GM19397 (cell line): Measurements from ENCODE around the gene TGFBRAP1.
"Not testable (repeated sequence)": the region's sequence is repeated elsewhere in the genome, so short reads cannot be mapped to it uniquely, and the experiment has no call there.

Source experiments
- ATAC-seq: cut with Tn5 transposase; IDR thresholded peaks from one replicate; pipeline ENCODE4 v1.9.1; 2021; ENCODE audit warnings: mild to moderate bottlenecking, moderate library complexity; ENCODE audit not compliant: unreplicated experiment

TGFBRAP1 gene

GRCh38 chr2:105361102-105361889 lies 31.8 kb upstream of the TGFBRAP1 start:
- no peak for ATAC-seq

GRCh38 chr2:105358593-105358992 lies 29.1 kb upstream of the TGFBRAP1 start:
- ATAC-seq: no peak

GRCh38 chr2:105357122-105357521 lies 27.6 kb upstream of the TGFBRAP1 start:
- no peak for ATAC-seq

GRCh38 chr2:105344704-105345345 lies 15.3 kb upstream of the TGFBRAP1 start:
- ATAC-seq: no peak

GRCh38 chr2:105339414-105339813 lies 9.9 kb upstream of the TGFBRAP1 start:
- no peak for ATAC-seq

- peak; percentile 5 for ATAC-seq
Observed at GRCh38 chr2:105338020-105338385, 8.5 kb upstream of the TGFBRAP1 start.

- ATAC-seq: peak; percentile 94
Observed at GRCh38 chr2:105337122-105338019, 7.8 kb upstream of the TGFBRAP1 start, which contains the start of gene C2orf49. C2orf49 (plus strand) TSS chr2:105337540; CDS start chr2:105337588, 48 bp downstream.

GRCh38 chr2:105336786-105337121 lies 7.2 kb upstream of the TGFBRAP1 start:
- ATAC-seq: no peak

GRCh38 chr2:105335469-105335868 lies 5.9 kb upstream of the TGFBRAP1 start:
- ATAC-seq: no peak

- ATAC-seq: no peak
Observed at GRCh38 chr2:105334211-105334610, 4.7 kb upstream of the TGFBRAP1 start.

GRCh38 chr2:105330681-105331375 lies 1.3 kb upstream of the TGFBRAP1 start:
- ATAC-seq: no peak

- ATAC-seq: no peak
Observed at GRCh38 chr2:105329197-105329554, 359 bp downstream of the TGFBRAP1 start.

- peak; percentile 25 for ATAC-seq
Observed at GRCh38 chr2:105328281-105329196, 996 bp downstream of the TGFBRAP1 start.

- no peak for ATAC-seq
Observed at GRCh38 chr2:105327690-105328089, 1.8 kb downstream of the TGFBRAP1 start.

- not testable (repeated sequence) for ATAC-seq
Observed at GRCh38 chr2:105327271-105327670, 2.3 kb downstream of the TGFBRAP1 start.

GRCh38 chr2:105325389-105325963 lies 4.1 kb downstream of the TGFBRAP1 start:
- ATAC-seq: no peak

- ATAC-seq: no peak
Observed at GRCh38 chr2:105324732-105325131, 4.8 kb downstream of the TGFBRAP1 start.

- ATAC-seq: no peak
Observed at GRCh38 chr2:105324101-105324500, 5.4 kb downstream of the TGFBRAP1 start.

- no peak for ATAC-seq
Observed at GRCh38 chr2:105323111-105323510, 6.4 kb downstream of the TGFBRAP1 start.
